ENCODE data around the gene NDUFB2.
"Not testable (repeated sequence)": the region's sequence is repeated elsewhere in the genome, so short reads cannot be mapped to it uniquely, and the experiment has no call there.

NDUFB2 gene

DNA sequence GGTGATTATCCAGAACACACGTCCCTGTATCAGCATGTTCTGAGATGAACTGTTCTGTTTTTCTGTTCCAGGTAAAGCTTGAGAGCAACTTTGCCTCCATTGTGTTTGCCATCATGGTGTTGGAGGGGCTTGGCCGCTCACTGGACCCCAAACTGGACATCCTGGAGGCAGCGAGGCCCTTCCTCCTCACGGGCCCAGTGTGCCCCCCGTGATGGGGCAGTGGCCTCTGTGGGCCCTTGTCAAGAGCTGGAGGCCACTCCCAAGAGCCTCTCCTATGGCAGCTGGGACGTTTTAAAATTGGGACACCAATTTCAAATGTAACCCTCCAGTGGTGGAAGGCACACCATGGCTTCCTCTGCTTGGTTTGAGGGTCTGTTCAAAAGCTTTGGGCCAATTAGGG, 1.9 kb upstream of the NDUFB2 start:
- DNase-seq, result no peak

DNA sequence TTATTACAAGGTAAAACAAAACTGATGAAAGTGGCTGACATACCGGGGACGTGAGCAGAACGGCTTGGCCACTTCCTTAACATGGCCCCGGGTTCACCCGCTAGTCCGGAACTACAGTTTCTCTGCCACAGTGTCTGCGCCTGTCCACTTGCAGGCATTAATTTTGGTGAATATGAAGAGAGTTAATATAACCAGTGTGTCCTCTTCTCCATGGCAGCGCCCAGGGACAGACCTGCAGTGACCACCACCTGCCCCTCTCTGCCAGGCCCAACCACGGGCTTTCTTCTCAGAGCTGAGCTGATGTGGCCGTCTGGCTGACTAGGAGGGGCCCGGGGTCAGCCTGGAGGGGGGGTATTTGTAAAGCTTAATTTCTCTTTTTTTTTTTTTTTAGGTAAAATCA, 1.1 kb upstream of the NDUFB2 start:
- no peak for DNase-seq

DNA sequence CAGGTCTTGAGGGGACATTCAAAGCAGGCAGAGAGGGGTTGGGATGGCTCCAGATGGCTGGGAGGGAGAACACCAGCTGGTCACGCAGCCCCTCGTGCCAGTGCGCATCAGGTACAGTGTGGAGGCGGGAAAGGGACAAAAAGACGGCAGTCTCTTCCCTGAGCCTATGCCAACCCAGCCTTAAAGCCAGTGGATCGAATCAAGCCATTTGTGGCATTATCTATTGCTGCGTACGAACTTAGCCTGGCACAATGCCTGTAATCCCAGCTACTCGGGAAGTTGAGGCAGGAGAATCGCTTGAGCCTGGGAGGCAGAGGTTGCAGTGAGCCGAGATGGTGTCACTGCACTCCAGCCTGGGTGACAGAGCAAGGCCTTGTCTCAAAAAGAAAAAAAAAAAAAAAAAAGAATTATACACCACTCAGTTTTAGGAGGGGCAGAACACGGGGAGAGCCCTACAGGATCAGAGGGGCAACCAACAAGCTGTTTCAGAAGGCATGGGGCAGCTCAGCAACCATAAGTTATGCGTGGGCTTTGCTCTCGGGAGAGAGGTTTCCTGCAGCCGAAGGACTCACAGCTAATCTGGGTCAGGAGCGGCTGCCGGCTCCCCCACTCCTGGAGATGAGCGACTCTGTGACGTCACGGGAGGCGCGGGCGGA, 356 bp upstream of the NDUFB2 start:
- peak; percentile 93 for DNase-seq

DNA sequence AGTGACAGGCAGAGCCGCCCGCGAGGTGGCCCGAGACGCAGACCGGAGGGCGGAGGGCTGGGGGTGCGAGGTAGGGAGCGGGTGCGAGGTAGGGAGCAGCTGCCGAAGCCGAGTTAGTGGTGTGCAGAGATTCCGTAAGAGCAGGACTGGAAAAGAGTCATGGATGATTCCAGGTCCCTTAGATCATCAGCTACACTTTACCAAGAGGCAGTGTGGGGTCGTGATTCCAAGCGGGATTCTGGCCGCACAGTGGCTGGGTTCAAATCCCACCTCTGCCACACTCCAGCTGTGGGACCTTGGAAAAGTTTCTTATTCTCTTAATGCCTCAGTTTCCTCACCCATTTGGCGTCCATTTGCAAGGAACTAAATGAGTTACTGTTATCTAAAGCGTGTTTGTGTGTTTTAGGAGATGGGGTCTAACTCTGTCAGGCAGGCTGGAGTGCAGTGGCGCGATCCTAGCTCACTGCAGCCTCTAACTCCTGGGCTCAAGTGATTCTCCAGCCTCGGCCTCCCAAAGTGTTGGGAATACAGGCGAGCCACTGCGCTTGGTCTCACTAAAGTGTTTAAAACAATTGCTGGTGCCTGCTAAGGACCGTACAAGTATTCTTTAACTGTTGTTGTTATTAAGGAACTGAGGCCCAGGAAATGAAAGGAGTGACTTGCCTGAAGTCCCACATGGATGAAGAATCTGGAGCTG, 1.1 kb downstream of the NDUFB2 start:
- DNase-seq, result no peak

DNA sequence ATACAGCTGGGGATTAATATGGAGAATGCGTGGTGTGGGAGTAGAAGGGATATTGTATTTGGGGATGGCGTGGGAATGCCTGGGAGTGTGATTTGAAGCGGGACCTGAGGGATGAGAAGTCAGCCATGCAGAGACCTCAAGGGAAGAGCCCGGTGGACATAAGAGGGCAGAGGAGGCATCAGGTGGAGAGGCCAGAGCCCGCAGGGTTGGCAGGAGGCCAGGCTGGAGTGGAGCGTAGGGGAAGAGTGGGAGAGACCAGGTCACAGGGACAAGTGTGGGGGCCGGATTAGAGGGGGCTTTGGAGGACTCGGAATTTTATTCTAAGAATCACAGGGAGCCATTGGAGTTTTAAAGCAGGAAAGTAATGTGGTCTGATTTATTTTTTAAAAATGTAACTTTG, 2.0 kb downstream of the NDUFB2 start:
- no peak for DNase-seq

DNA sequence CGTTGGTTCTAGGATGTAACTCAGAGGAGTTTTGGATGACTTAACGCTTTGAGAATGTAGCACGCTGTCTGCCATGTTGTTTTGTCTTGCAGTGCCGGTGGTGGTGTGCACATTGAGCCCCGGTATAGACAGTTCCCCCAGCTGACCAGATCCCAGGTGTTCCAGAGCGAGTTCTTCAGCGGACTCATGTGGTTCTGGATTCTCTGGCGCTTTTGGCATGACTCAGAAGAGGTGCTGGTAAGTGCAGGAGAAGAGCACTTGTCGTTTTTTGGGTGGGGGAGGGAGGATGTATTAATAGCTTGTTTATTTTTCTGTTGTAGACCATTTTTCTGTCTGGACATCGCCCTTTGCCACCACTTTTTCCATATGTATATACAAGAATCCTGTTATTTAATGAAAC, 6.3 kb downstream of the NDUFB2 start:
- DNase-seq, result no peak

DNA sequence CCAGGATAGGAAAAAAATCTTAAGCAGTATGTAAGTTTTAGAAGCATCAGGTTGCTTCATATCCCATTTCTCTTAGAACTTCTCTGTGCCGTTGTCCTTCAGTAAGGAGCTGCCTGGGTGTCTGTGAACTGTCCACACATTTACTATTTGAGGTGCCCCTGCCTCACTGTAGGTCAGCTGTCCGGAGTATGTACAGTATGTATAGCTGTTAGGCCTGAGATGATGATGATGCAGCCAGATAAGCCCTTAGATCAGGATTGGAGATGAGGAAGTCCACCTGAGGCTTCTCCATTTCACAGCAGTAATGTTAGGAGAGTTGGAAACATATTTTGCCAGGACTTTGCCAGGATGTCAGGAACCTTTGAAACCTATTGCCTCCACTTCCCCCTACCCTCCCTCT, 7.7 kb downstream of the NDUFB2 start:
- no peak for DNase-seq

DNA sequence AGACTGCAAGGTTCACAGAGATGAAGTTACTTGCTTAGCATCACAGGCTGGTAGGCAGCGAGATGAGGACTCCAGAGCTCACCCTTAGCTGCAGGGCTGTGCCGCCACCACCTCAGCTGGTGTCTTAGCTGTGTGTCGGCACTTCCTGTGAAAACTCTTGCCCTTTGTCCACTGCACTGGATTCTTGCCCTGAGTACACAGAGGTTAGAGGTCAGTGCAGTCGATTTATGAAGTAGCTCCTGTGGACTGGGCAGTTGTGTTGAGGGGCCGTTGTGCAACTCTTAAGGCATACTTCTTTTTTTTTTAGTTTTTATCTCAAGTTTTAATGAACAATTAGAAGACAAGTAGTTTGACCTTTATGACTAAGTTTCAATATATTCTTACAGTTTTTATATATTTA, 10.6 kb downstream of the NDUFB2 start:
- no peak for DNase-seq

DNA sequence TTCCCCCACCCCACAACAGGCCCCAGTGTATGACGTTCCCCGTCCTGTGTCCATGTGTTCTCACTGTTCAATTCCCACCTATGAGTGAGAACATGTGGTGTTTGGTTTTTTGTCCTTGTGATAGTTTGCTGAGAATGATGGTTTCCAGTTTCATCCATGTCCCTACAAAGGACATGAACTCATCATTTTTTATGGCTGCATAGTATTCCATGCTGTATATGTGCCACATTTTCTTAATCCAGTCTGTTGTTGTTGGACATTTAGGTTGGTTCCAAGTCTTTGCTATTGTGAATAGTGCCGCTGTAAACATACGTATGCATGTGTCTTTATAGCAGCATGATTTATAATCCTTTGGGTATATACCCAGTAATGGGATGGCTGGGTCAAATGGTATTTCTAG, 12.3 kb downstream of the NDUFB2 start:
- not testable (repeated sequence) for DNase-seq

DNA sequence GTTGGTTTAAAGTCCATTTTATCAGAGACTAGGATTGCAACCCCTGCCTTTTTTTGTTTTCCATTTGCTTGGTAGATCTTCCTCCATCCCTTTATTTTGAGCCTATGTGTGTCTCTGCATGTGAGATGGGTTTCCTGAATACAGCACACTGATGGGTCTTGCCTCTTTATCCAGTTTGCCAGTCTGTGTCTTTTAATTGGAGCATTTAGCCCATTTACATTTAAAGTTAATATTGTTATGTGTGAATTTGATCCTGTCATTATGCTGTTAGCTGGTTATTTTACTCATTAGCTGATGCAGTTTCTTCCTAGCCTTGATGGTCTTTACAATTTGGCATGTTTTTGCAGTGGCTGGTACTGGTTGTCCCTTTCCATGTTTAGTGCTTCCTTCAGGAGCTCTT, 15.9 kb downstream of the NDUFB2 start:
- DNase-seq, result not testable (repeated sequence)

DNA sequence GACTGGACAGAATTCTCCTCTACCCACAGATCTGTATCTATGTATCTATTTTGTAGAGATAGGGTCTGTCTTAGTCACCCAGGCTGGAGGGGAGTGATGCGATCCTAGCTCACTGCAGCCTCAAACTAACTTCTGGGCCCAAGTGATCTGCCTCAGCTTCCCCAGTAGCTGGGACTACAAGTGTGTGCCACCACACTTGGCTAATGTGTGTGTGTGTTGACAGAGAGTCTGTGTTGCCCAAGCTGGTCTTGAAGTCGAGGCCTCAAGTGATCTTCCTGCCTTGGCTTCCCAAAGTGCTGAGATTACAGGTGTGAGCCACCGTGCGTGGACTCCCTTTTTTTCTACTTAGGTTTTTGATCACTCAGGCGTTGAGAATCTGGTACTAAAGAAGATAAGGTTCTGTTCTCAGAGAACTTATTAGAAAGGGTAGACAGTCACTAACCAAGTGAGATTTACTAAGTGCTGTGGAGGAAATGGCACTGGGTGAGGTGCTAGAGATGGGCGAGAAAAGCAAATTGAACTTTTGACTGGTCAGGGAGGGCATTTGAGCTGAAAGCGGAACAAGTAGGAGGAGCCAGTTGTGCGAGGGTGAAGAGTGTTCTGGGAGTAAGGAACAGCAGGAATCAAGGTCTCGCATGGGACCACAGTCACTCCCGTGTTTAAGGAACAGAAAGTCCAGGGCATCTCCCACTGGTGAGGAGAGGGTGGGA, 18.0 kb downstream of the NDUFB2 start:
- peak; percentile 24 for DNase-seq

DNA sequence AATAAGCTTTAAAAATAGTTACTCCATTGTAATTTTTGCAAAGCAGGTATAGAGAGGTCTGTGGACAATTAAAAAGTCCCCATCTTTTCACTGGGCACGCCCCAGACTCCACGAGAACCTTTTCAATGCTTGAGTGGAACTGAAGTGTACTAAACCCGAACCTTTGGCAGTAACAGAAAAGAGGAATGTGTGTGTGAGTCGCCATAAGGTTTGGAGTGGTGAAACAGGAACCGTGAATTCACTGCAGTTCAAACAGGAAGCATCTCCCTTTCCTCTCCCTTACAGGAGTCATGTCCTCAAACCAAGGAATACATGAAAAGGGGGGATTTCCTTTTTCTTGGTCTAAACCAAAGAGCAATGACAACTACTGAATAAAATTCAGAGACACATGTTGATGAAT, 23.2 kb downstream of the NDUFB2 start:
- no peak for DNase-seq

DNA sequence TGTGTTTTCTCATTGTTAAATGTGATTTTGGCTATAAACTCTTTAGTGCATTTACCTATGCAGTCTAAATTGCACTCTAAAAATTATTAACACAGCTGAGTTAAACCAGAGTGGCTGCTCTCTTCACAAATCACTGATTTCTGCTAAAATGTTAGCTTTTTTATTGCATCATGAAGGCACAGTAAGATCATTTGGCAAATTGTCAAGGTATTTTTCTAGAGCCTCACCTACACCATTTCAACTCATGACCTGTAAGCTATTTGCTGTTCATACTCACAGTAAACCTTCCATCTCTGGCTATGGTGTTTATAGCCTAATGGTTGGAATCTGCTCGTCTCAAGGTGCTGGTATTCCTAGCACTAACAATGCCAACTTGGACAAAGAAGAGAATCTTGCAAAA, 25.7 kb downstream of the NDUFB2 start:
- no peak for DNase-seq

DNA sequence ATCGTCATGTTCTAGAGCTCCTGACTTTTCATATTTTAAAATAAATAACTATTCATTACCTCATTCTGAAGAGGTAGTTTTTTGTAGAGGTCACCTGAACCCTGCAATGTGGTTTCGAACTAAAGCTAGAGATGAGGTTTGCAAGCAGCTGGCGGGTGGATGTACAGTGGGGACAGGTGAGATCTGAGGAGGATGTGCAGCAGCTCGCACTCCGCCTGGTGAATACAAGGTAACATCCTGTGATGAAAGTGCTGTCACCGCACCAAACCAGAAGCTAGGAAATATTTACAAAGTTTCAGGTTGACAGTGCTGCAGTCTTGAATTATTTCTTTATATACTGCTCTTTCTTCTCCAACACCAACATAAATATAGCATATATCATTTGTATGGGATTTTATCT, 26.5 kb downstream of the NDUFB2 start:
- DNase-seq, result peak; percentile 40

DNA sequence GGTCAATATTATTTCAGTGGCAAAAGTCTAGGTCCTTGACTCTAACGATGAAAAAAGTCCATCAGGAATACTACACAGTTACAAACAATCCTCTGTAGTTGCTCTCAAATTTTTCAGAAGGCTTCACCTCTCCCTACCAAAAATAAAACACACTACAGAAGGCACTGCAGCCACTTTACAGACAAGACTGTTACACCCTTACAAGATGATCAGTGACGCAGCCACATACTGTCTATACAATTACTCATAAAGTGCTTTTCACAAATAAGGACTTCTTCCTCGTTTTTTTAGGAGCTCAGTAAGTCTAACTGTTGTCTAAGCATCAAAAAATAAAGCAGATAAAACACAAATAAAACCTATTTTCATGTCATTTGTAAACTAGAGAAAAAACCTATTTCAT, 27.1 kb downstream of the NDUFB2 start:
- no peak for DNase-seq

DNA sequence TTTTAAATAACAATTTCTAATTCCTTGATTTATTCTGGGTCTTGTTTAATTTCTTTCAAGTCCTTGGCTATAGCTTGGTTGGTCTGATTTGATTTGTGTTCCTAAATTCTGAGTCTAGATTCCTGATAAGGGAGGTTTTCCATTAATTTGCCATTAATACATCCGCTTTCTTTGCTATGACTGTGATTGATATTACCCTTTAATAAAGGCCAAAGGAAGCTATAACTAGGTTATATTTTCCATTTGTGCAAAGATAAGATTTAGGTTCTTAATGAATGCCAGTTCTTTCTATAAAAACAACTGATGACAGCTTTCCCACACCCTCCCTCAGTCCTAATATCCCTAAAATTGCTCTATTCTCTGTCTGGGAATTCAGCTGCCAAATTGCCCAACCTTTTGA, 28.2 kb downstream of the NDUFB2 start:
- DNase-seq, result no peak

DNA sequence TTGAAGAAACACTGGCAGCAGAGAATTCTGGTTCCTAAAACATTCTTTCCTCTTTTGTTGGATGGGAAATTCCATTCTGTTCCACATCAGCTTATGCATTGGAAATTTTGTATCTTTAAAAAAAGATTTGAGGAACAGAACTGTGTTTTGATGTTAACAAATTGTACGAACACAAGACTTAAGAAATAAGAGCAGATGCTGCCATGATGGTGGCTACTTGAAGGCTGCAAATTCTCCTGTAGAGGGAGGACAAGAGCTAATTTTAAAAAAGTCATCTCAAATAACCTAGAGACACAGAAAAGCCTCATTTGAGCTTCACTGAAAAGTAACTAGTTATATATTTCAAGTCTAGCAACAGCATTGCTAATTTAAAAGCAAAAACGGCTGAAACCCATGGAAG, 29.8 kb downstream of the NDUFB2 start:
- no peak for DNase-seq

DNA sequence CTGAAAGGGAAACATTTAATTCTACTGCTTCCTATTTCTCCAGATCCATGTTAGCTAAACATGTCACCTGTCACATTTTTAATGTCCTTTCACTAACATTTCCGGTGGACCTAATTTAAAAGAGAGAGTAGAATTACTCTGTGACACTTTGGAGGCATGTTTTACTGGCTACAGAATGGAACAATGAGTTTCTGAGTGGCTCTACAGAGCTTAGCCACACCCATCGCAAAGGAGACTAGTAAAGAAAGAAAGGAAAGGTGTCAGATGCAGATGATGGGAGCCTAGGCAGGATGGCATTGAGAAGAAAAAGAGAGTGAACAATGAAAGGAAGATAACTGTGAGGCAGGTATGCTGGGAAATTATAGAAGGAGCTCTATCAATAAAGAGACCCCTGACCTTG, 35.9 kb downstream of the NDUFB2 start:
- DNase-seq, result no peak

DNA sequence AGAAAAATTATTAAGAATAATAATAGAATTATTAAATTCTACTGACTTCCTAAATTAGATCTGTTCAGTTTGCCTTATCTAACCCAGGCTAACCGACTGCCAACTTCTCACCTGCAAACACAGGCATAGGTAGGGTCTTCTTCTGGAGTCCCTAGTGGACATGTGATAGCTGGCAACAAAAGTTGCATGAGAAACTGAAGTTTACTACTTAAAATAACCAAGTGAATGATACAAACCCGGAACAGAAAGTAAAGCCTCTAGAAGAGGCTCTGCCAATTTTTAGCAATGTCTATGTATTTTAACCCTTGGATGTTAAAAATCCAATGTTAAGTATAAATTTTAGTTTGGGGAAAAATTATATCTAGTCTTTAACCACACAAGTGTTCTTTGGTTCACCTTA, 37.6 kb downstream of the NDUFB2 start:
- no peak for DNase-seq

DNA sequence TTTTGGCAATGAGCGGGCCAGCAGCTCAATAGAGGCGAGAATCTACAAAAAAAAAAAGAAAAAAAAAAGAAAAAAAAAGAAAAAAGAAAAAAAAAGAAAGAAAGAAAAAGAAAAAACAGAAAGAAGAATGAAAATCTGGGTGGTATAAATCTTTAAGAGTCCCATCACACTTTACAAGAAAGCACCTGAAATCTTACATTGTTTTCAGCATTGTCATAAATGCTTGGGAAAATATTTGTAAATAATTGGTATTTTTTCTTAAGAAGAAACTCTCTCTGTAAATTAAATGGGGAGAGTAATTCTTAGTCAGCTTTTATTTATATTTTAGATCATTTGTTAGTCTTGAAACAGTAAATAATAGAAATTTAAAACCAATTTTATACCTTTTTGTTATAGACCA, 38.2 kb downstream of the NDUFB2 start:
- DNase-seq, result no peak

DNA sequence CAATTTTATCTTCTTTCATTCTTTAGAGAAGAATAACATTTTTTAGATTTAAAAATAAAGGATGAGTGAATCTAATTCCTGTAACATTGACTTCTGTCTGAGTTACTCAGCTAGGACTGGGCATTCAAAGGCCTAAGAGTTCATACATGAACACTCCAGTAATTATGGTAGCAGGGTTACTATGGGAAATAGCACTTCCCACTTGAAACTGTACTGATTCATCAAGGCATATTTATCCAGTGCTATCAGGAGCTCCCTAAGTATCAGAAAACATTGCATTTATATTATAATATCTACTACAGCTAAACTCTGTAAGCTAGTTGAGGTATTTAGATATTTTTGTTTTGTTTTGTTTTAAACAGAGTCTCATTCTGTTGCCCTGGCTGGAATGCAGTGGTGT, 41.8 kb downstream of the NDUFB2 start:
- no peak for DNase-seq

DNA sequence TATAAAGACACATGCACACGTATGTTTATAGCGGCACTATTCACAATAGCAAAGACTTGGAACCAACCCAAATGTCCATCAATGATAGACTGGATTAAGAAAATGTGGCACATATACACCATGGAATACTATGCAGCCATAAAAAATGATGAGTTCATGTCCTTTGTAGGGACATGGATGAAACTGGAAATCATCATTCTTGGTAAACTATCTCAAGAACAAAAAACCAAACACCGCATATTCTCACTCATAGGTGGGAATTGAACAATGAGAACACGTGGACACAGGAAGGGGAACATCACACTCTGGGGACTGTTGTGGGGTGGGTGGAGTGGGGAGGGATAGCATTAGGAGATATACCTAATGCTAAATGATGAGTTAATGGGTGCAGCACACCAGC, 46.7 kb downstream of the NDUFB2 start:
- DNase-seq, result not testable (repeated sequence)

DNA sequence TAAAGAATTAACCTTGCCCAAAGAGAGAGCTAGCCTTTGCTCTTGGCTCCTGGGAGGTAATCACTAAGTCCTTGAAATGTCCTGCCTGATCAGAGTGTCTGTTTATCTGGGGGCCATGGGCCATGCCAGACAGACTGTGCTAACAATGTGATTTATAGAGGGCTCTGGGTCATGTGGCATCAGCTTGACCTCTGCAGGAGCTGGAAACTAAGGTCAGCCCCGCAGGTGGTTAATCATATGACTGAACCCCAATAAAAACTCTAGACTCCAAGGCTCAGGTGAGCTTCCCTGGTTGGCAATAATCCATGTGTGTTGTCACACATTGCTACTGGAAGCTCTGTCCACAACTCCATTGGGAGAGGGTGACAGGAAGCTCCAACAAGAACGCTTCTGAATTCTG, 47.5 kb downstream of the NDUFB2 start:
- DNase-seq, result no peak

DNA sequence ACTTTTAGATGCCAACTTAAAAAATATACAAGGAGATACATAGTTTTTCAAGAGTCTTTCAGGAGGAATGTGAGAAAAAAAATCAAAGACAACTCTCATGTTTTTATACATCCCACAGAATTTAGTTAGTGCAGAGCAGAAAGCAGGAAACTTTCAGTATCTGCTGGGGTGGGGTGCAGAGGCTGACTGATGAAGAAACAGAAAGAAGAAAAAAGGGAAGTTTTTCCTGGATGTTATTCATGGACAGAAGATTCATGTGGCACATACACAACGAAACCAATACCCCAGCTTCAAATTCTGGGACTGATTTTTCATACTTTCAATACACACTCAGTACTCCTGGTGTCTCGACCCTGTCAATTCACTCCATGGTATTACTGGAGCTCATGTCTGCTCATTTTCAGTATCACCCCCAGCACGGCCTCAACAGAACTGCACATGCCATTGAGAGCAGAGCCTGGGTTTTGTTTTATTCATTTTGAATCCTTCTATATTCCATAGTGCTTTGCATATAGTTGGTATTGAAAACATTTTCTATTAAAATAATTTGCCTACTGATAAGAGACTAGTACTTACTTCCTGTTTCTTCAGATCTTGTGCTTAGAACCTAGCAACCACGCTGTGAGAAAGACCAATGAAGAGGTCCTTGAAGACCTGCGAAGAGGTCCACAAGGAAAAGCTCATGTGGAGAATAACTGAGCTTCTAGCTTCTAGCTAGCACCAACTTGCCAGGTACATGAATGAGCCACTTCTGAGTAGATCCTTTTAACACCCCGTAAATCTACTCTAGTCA, 49.0 kb downstream of the NDUFB2 start:
- no peak for DNase-seq
